ENCODE results near the gene GGA3.
"Not testable (repeated sequence)": the region's sequence is repeated elsewhere in the genome, so short reads cannot be mapped to it uniquely, and the experiment has no call there.

Gene GGA3

DNA sequence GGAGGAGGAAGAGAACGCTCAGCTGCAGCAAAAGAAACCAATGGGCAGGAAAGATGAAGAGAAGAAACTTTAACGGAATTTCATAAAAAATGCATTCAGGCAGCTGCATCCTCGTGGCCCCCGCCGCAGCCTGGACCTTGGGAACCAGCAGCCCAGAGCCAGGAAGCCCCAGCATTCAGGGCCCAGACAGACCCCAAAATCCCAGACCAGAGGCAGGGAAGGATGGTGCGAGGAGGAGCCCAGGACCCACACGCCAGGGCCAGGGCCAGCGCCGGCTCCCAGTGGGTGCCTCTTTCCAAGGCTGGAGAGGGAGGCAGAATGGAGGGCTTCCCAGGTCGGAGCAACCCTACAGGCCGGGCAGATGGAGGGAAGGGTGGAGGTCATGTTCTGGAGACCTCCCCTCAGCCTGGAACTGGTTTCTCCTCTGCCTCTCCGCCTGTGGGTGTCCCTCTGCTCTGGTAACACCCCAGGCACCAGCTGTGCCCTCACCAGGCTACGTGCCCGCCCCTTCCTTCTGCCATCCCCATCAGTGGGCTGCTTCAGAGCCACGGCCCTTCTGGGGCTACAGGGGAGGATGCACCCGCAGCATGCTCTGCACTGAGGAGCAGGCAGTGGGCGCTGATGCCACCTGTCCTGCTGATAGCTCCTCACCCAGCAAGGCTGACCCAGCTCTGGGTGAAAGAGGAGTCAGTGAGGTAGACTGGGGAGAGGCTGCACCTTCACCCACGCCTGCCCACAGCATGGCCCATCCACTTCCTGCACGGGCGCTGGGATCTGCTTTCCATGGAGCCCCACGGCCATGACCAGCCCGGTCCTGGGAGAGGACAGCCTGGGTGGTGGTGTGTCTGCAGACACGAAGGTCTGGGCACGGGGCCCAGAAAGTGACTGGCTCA is 10.8 kb upstream of the GGA3 start:
- DNase-seq, result peak in 1 of 2 experiments; percentile 3

DNA sequence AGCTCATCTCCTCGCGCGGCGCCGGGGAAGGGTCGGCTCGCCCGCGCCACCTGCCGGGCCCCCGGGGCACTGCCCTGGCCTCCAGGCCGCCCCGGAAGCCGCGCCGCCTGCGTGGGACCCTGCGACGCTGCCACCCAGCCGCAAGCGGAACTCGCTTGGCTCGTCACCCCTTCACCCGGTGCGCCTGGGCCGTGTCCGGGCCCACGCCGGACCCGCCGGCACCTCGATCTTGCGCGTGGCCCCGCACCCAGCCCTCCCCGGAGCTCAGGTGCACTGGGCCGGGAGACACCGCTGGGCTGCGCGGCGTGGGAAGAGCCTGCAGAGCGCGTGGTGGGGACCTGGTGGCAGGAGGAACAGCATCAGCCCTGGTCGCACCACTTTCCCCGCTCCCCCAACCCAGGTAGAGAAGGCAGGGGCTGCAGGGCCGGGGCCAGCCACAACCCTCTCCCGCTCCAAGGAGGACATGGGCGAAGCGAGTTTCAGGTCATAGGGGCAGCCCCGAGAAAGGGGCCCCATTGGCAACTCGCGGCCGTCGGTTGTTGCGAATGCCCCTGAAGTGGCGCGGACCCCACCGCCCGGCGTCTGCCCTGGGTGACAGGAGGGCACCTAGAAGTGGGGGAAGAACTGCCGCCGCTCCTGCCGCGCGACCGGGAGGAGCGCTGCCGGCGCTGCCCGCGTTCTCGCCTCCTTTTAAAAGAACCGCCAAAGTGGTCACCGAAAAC is 10.0 kb upstream of the GGA3 start:
- peak; percentile 78 to 81 for DNase-seq

DNA sequence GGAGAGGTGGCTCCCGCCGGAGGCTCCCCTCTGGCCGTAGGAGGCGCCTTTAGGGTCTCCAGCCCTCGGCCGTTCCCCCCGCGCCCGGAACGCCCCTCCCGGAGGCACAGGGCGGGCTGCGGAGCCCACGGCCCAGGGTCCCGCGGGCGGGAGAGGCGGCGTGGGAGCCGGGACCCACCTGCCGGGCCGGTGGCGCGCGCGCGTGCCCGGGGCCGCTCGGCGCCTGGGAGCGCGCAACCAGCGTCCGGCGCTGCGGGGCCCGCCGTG is 9.5 kb upstream of the GGA3 start, which contains the start of gene MIF4GD:
Gene MIF4GD, minus strand, starts transcription at position 266 of the 267 bp plus-strand sequence. CDS start 1,036 bp downstream, outside the sequence.
- no peak for DNase-seq

DNA sequence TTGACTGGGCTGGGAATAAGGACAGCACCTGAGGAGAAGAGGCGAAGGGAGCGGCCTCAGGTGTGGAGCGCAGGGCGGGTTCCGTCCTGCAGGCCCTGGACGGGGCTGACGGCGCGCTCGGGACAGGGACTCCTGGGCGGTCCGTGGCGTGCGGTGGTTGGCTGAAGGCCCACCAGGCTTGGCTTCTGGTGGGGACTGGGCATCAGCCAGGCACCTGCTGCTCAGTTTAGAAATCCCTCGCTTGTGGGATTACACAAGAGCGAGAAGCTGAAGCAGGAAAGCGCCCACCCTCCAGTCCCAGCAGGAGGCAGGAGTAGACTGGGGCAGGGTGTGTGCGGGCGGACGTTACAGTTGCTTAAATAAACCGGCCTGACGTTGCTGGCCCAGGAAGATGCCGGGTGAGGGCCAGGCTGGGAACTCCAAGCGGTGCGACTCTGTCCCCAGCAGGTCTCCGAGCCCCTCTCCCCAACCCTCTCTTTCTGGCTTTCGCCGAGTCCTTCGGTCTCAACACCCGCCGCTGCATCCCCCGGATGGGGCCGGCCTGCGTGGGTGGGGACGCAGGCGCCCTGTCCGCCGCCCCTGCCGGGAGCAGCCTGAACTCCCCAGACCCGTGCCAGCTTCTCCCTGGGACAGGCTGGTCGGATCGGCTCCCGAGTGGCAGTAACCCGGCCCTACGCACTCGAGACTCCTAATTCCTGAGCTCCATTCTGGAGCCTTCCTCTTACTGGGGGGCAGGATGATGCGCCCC is 9.0 kb upstream of the GGA3 start:
- peak in 1 of 2 experiments; percentile 38 for DNase-seq

DNA sequence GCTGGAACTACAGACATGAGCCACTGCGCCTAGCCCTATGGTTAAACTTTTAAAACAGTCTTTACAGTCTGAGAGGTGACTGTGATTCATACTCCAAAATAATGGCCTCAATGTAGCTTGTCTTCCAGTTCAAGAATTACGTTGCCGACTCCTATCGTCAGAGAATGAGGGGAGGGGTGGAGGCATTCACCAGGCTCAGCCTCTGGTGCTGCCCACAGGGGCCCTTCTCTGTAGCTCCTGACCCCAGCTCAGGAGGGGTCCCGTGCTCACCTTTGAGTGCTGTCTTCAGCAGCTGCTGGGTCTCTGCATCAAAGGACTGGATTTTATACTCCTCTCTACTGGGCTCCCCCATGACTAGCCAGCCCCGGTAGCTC is 8.4 kb upstream of the GGA3 start:
- no peak for DNase-seq

DNA sequence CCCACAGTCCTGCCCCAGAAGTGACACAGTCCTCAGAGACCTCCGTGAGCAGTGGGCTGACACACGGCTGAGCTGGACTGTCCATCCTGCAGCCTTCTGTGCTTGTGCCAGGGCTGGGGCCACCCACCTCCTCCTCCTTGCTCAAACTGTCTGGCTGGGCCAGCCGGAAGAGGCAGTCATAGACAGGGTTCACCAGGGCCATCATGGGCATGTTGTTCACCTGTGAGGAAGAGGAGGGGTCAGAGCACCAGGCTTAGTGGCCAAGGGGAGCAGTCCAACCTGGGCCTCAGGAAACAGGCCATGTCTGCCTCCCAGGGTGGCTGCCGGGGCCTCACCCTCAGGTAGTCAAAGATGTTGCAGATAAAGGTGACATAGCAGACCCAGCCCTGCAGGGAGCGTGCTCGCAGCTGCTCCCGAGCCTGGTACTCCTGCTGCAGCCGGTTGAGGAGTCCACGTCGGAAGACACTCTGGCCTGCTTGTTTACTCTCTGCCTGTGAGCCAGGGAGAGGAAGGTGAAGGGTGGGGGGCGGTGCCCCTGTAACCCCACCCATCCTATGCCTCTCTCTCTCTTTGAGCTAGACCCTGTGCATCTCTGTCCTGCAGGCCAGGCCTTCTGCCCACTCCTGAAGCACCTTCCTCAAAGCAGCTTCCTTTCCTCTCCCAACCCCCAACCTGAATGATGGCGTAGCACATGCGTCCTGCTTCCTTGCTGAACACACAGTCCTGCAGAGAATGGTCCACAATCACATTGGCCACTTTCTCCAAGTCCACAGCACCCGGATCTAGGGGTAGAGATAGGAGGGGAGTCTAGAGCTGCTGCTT is 6.2 kb upstream of the GGA3 start:
- no peak for DNase-seq

DNA sequence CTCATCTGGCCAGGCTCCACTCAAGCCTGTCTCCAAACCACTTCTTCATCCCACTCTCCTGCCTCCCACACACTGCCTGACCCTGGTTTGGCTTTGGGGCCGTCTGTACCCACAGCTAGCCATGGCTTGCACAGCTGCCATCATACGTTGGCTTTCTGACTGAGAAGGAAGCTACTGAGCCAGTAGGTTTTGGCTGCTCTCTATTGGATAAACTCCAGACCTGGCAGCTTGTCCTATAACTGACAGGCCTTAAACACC is 5.7 kb upstream of the GGA3 start:
- no peak for DNase-seq

DNA sequence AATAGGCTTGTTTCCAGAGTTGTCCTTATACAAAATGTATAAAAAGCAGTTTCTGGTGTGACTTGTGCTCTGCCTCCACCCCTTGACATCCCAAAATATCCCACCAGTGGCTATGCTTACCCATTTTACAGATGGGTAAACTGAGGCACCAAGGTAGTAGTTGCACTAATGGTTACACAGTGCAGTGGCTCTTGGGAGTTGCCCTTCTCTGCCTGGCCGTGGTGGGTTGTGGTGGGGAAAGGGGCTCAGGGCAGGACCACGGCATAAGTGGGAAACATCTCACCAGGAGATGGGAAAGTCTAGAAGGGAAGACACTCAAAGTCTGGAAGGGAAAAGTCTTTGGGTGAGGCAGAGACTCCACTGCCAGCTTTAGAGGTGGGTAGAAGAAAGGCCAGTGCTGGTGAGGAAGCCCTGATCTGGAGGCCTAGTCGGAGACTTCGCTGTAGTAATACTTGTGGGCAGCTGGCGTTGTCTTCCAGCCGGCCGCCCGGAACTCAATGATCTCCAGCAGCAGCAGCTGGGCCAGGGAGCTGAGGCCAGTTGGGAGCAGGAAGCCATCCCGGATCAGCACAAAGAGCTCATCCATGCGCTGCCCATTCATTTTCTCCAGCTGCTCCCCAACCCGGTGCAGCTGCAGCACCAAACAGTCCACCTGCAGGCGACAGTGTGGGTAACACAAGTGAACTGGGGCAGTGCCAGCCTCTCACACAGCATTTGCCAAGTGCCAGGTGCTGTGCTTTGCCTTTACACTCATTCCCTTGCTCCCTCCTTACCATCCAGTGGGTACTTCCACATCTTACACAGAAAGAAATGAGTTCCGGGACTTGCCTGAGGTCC is 5.1 kb upstream of the GGA3 start:
- no peak for DNase-seq

DNA sequence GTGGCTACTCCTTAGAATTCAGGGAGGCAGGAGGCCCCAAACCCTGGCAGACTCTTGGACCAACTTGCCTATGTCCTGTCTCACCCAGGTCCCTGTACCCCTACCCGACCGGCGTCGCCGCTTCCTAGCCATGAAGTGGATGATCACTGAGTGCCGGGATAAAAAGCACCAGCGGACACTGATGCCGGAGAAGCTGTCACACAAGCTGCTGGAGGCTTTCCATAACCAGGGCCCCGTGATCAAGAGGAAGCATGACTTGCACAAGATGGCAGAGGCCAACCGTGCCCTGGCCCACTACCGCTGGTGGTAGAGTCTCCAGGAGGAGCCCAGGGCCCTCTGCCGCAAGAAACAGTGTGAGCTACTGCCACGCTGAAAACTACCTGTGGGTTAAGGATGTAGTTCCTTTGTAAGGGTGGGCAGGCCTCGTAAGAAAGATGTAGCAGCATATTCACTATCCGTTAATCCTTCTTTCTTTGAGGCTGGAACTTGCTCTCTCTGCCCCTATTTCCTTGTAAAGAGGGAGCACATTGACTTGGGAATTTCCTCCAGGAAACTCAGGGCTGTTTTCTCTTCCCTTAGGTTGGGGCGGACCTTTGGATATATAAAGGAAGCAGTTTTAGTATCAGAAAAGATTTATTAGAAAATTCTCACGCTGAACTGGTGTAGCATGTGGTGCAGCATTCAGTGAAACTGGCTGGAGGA is 4.4 kb upstream of the GGA3 start:
- no peak for DNase-seq

DNA sequence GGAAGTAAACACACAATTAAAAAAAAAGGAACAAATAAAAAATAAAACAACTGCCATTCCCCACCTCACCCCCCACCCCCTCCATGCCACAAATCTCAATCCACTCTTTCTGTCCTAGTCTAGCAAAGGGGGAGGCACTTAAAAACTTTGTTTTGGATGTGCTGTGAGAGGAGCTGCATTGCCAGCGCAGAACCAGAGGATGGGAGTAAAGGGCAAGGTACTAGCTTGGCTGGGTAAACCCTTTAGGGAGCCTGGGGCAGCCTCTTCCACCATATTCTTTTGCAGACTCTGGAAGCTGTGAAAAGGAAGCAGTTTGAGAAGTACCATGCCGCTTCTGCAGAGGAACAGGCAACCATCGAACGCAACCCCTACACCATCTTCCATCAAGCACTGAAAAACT is 1.6 kb upstream of the GGA3 start:
- no peak for DNase-seq

DNA sequence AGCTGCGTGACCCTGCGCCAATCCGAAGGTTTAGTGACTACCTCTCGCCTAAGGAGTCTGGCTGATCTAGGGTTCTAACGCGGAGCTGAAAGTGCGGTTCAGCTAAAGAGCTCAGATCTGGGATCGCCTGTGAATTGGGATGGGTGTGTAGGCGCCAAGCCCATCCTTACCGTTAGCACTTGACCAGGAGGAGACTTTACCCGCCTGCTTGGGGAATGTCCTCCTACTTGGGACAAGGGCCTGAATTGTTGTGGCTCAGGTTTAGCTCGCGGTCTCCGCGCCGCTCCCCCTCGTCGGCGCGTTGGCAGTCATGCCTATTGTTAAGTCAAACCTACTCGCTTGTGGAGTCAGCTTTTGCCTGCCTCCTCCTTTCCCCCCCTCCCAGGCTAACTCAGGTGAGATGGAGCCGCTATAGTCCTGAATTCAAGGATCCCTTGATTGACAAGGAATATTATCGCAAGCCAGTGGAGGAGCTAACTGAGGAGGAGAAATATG is 753 bp upstream of the GGA3 start:
- no peak for DNase-seq

DNA sequence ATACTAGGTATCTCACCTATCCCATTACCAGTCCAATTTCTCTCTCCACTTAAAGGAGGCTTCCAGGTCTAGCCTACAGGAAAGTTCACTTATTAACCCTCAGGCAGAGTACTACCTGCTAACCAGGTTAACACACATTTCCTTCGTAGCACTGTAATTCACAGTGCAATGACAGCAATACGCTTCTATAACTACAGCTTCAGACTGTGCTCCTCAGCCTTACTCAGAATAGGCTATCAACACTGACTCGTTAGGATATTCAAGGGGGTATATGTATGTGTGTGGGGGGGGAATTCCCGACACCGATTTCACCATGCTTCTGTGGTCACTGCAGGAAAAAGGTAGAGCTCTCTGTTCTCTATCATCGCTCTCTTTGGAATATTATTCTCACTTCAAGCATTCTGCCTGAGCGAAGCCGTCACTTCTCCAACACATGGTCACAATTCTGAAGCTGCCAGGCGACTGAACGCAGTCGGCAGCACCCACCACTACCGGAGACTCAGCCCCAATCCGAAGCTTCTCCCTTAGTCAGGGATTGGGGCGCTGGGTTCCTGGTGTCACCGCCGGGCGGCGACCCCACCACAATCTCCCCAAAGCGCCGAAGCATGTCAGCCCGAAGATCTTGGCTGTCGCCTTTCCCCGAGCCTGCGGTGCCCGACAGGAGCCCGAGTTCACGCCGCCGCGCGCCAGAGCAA is 618 bp downstream of the GGA3 start:
- peak; percentile 46 to 51 for DNase-seq

DNA sequence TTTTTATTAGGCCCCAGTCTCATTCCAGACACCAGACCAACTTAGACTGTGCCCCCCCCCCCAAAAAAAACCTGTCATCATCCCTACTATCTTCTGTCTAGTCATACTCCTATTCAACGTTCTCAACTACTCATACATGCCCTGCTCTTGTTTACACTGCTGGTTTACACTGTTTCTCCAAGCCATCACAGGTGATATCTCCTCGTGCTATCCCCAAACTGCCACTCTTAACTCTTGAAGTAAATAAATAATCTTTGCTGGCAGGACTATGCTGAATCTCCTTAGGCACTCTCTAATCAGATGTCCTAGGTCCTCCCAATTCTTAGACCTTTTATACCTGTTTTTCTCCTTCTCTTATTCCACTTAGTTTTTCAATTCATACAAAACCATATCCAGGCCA is 4.2 kb downstream of the GGA3 start:
- DNase-seq, result not testable (repeated sequence)

DNA sequence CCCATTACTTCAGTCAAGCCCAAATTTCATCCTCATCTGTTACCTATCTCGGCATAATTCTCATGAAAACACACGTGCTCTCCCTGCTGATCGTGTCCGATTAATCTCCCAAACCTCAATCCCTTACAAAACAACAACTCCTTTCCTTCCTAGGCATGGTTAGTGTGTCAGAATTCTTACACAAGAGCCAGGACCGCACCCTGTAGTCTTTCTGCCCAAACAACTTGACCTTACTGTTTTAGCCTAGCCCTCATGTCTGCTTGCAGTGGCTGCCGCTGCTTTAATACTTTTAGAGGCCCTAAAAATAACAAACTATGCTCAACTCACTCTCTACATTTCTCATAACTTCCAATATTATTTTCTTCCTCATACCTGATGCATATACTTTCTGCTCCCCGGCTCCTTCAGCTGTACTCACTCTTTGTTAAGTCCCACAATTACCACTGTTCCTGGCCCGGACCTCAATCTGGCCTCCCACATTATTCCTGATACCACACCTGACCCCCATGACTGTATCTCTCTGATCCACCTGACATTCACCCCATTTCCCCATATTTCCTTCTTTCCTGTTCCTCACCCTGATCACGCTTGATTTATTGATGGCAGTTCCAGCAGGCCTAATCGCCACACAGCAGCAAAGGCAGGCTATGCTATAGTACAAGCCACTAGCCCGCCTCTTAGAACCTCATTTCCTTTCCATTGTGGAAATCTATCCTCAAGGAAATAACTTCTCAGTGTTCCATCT is 5.3 kb downstream of the GGA3 start:
- not testable (repeated sequence) for DNase-seq

DNA sequence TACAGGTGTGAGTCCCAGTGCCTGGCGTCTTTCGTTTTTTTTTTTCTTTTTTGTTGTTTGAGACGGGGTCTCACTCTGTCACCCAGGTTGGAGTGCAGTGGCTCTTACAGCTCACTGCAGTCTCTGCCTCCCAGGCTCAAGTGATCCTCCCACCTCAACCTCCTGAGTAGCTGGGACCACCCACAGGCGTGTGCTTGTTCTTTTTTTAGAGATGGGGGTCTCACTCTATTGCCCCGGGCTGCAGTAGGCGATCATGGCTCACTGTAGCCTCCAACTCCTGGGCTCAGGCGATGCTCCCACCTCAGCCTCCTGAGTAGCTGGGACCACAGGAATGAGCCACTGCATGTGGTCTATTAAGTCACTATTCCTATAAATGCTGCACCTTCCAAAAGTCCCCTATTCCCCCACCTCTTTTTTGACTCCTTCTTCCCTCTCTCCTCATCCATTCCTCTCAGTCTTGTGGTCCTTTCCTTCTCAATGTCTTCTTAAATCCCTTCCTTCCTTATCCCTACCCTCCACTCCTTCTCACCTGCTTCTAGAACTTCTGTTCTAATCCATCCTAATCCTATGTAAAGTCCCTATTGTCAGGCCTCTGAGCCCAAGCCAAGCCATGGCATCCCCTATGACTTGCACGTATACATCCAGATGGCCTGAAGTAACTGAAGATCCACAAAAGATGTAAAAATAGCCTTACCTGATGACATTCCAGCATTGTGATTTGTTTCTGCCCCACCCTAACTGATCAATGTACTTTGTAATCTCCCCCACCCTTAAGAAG is 9.2 kb downstream of the GGA3 start:
- no peak for DNase-seq

DNA sequence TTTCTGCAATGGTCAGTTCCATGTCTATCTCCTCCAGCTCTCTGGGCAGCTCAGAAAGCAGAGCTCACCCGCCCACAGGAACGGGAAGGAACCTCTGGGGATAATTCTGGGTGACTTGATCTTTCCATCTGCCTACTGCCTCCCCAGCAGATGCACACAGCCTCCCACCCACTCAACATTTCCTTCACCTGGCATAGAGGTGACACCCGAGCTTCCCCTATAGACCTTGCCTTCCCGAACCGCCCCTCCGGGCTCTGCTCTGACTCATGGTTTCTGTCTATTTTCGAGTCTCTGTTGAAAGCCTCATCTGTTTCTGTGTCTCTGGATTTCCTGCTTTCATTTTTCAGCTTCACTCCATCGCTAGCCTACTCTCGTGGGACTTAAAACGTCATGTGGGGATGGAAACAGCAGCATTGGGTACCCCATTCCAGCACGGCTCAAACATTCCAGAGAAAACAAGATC is 11.4 kb downstream of the GGA3 start:
- DNase-seq, result peak; percentile 85 to 90

DNA sequence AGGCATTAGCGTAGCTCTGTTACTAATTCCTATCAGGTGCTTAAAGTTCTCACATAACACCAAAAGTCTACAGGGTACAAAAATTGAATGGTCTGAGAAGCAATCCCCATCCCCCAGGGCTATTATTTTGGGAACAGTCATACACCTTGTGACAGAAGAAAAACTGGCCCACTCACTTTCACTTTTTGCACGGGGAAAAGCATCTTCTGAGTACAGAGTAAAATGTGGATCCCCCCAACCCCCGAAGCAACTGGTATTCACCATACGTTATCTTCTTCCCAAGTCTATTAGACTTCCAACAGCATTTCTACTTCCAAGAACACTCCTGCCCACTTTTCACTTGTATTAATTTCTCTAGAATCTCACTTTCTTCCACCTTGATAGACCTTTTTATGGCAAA is 11.8 kb downstream of the GGA3 start:
- DNase-seq, result no peak

DNA sequence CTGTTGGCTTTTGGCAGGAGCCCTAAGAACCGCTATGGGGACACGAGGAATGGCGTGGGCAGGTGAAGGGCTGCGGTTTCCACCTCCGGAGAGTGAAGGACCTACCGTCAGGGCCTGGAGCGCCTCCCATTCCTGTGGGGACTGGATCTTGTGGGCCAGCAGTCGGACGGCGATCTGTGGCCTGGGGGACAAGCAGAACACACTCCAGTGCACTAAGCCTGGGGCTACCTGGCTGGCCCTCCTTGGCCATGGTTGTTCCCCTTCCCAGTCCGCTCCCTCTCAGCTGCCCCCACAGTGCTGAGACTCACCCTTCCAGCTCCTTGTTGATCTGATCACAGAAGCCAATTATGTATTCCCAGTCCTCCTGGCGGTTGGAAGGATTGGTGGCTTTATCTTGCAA is 15.0 kb downstream of the GGA3 start:
- DNase-seq, result no peak

DNA sequence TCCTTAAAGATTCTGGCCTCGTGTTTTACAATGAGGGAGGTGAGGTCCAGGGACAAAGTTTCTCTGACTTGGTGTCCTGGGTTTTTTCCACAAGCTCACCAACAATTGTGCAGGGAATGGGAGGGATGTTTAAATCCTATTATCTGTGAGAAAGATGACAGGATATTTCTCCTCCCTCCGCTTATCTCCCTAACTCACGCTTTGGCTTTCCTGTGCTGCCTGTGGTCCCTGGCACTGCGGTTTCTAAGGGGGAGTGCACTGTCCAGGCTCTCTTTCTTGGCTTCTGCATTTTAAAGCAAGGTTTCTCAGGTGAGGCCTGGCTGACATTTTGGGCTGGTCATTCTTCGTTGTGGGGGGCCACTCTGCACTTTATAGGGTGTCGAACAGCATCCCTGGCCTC is 16.4 kb downstream of the GGA3 start:
- DNase-seq, result no peak
